Ovary (tissue), 9 donors: Measurements from ENCODE around the gene MEF2B. TPM values are rescaled to one million over a fixed set of nuclear protein-coding genes. Genes with fewer than 3 reads are reported as not detected.

Experiments
- DNase-seq, 5 donors: peaks; one replicate each; pipeline ENCODE4 v3.0.0-alpha.2; 2019 to 2020
- H3K27ac ChIP-seq, 2 donors: fragments of 200-600 bp; one replicate each; pipeline versions ENCODE4 v1.5.1 to v1.8.0; 2019 to 2022
- H3K27me3 ChIP-seq: fragments of 200-600 bp; one replicate; pipeline ENCODE4 v1.8.0; 2022
- H3K36me3 ChIP-seq: fragments of 200-600 bp; sonication (generic); one replicate; pipeline ENCODE4 v1.5.1; 2019
- H3K4me1 ChIP-seq: one replicate; pipeline ENCODE4 v1.8.1; 2013; ENCODE audit warnings: mild to moderate bottlenecking, moderate library complexity; ENCODE audit not compliant: insufficient read depth
- H3K4me3 ChIP-seq: fragments of 200-600 bp; sonication (generic); one replicate; pipeline ENCODE4 v1.5.1; 2017
- H3K9me3 ChIP-seq, 2 donors: fragments of 200-600 bp in 1 of 2; sonication (generic) in 1 of 2; one replicate each; pipeline versions ENCODE4 v1.5.1 to v1.8.1; 2013 to 2019; ENCODE audit warnings: mild to moderate bottlenecking in 1 of 2, moderate library complexity in 1 of 2
- EP300 ChIP-seq: sonication (generic); formaldehyde crosslinking; IDR thresholded peaks from one replicate; pipeline ENCODE4 v1.6.1; 2017; ENCODE audit warnings: antibody characterized with exemption
- POLR2A ChIP-seq: fragments of 450-650 bp; IDR thresholded peaks from one replicate; pipeline ENCODE4 v1.6.1; 2017; ENCODE audit warnings: antibody characterized with exemption, mild to moderate bottlenecking, moderate library complexity
- WGBS, 3 donors: extraction: QIAGEN DNeasy Blood & Tissue Kit in 1 of 3; methylation state at CpG; one replicate each; pipeline versions ENCODE4 v1.1.5 to v1.1.7; 2013 to 2017; 5-methylcytosine and 5-hydroxymethylcytosine counted together
- intact Hi-C, 4 donors: fragments of 100-400 bp; cut with DNase I; formaldehyde crosslinking; loops; one replicate each; pipeline versions ENCODE4 v1.11.0 to v1.15.1; 2022 to 2023
- polyA plus RNA-seq, 2 donors: library from polyadenylated mRNA; stranded (reverse); fragments of 200-250 nt in 1 of 2; fragments of 350-450 nt in 1 of 2; fragmentation: Illumina TruSeq in 1 of 2; extraction: RNeasy Lipid Tissue Mini Kit (QIAGEN cat#74804) in 1 of 2; gene quantifications; one replicate each; pipeline ENCODE4 v1.2.3, GENCODE V29; 2013 to 2014
- total RNA-seq, 7 donors: library from RNA; depleted of rRNA in 2 of 7; stranded (reverse); fragments of >200 nt in 2 of 7; fragmentation: NEBNext Ultra II Directional in 3 of 7; extraction: Animal tissue kit (Norgen Biotek cat#: 25700) in 3 of 7; gene quantifications; one replicate each; pipeline versions ENCODE4 v1.1.0 to v1.2.4, GENCODE V29; 2016 to 2023
- TF ChIP-seq, protein P1 (sequence below), 3 donors: fragments of 450-650 bp in 2 of 3; fragments of 200-600 bp in 1 of 3; IDR thresholded peaks; one replicate each; pipeline versions ENCODE4 v1.5.1 to v1.8.0; 2016 to 2022; ENCODE audit warnings: antibody characterized with exemption in 3 of 3, mild to moderate bottlenecking in 1 of 3
- donor health status: DM: no; HTN: no; CAD: no; lungs with moderate emphysema.
- donor health status: DM: no; HTN: no; CAD: no.
- donor health status: Bipolar disorder and iron deficiency.
- donor health status: DM: yes; HTN: yes; CAD: no.
- donor health status: DM: no; HTN: no; CAD: no.
- donor health status: DM: yes; HTN: yes; CAD: no.

The MEF2B gene
- total and polyA plus RNA-seq, 9 donors, result 0.35 to 3.6 (median 1.4) TPM; not detected in 1

DNA sequence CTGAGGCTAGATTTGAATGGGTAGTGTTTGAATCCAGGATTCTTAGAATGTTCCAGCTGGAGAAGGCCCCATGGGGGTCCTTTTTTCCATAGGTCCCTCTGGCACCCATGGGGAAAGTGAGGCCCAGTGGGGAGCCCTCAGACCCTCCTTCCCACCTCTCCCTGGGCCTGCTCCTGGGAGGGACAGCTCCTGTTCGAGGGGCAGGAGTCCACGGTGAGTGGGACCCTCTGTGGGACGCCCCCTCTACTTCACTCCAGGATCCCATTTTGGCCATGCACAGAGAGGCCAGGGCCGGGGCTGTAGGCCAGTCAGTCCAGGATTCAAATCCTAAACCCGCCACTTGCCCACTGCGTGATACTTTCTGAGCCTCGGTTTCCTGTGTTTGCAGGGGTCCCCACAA is 7.6 kb downstream of the MEF2B start:
- 87 to 93% (median 89%) methylated on average over 7 of the region's 7 CpGs for WGBS, 3 donors

DNA sequence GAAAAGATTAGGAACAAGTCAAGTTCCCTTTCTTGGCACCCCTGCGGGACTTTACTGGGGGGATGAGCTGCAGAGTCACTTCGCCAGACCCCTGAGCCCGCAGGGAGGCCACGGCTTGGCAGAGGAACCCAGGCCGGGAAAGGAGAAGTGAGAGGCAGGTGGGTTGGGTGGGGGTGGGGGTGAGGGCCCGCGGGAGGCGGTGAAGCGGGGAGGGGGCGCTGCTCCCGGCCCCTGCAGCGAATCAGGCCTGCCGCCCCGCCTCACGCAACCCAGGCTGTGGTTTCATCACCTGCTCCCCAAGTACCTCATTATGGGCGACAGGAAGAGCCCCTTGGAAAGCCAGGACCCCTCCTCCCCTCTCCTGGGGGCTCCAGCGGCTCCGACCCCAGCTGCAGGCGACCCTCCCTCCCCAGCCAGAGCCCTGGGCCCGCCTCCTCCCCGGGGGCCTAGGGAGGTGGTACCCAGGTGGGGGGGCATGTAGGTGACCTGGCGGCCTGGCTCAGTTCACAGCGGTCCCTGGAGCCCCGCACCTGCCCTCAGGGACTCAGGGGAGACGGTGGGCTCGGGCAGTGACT is 9.5 kb downstream of the MEF2B start:
- 64 to 75% (median 72%) methylated on average over 23 to 26 of the region's 26 CpGs for WGBS, 3 donors
- intact Hi-C loops, result no loop called here

More for the DNA sequence above, 7.6 kb downstream of the MEF2B start:
- H3K9me3 ChIP-seq, result no peaks in the 10 kb centered on the region
- no peak overlapping the region for H3K27ac ChIP-seq
- intact Hi-C loops, result no loop called here
- no peak for TF ChIP-seq EP300
- TF ChIP-seq POLR2A, result no peak
- TF ChIP-seq, protein P1, sequence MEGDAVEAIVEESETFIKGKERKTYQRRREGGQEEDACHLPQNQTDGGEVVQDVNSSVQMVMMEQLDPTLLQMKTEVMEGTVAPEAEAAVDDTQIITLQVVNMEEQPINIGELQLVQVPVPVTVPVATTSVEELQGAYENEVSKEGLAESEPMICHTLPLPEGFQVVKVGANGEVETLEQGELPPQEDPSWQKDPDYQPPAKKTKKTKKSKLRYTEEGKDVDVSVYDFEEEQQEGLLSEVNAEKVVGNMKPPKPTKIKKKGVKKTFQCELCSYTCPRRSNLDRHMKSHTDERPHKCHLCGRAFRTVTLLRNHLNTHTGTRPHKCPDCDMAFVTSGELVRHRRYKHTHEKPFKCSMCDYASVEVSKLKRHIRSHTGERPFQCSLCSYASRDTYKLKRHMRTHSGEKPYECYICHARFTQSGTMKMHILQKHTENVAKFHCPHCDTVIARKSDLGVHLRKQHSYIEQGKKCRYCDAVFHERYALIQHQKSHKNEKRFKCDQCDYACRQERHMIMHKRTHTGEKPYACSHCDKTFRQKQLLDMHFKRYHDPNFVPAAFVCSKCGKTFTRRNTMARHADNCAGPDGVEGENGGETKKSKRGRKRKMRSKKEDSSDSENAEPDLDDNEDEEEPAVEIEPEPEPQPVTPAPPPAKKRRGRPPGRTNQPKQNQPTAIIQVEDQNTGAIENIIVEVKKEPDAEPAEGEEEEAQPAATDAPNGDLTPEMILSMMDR (IDR thresholded peaks at IDR 0.05), result no peak
- no peaks in the 10 kb centered on the region for H3K4me1 ChIP-seq
- no peak overlapping the region for H3K4me3 ChIP-seq
- no peaks in the 10 kb centered on the region for H3K36me3 ChIP-seq
- H3K27me3 ChIP-seq, result no peaks in the 10 kb centered on the region
- no peak for DNase-seq

DNA sequence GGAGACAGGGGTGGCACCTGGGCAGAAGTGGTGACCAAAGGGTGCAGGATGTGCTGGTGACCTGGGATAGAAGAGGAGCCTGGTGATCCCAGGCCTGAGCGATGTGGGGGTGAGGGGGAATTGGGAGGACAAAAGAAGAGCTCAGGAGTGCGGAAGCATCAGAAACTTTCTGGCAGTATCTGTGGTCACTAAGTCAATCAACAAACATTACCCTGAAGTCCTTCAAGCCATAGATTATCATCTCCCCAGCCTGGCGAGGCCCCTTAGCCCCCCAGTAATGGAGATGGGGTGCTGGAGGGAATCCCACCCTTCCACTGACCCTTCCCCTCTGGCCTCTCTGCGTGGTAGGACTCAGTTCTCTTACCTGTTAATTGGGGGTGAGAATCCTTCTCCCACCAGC is 10.5 kb downstream of the MEF2B start:
- Histone ChIP-seq H3K36me3 (no peaks in the 10 kb centered on the region), H3K9me3 (no peaks in the 10 kb centered on the region), H3K4me1 (no peaks in the 10 kb centered on the region), H3K27me3 (no peaks in the 10 kb centered on the region), H3K4me3 (no peak overlapping the region), H3K27ac (no peak overlapping the region)
- WGBS, 3 donors, result 88 to 92% (median 91%) methylated on average over 4 of the region's 4 CpGs
- intact Hi-C loops, result no loop called here
- no peak for DNase-seq
- TF ChIP-seq POLR2A (no peak), EP300 (no peak)
- TF ChIP-seq, protein P1 (IDR thresholded peaks at IDR 0.05), result no peak

More for the DNA sequence above, 9.5 kb downstream of the MEF2B start:
- no peaks in the 10 kb centered on the region for H3K4me1 ChIP-seq
- H3K9me3 ChIP-seq, result no peaks in the 10 kb centered on the region
- no peak overlapping the region for H3K27ac ChIP-seq
- H3K27me3 ChIP-seq, result no peaks in the 10 kb centered on the region
- no peak for DNase-seq
- TF ChIP-seq POLR2A (no peak), EP300 (no peak)
- TF ChIP-seq, protein P1 (IDR thresholded peaks at IDR 0.05), result no peak
- no peak overlapping the region for H3K4me3 ChIP-seq
- H3K36me3 ChIP-seq, result no peaks in the 10 kb centered on the region

DNA sequence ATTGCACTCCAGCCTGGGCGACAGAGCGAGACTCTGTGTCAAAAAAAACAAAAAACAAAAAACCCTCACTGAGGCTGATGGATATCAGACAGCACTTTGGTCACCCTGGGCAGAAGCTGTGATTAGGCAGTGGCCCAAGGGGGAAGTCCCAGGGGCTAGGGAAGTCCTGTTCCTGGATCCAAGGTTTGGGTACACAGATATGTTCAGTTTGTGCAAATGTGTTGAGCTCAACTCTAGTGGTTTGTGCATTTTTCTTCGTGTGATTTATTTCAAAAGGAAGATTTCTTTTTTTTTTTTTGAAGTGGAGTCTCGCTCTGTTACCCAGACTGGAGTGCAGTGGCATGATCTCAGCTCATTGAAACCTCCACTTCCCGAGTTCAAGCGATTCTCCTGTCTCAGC is 12.3 kb downstream of the MEF2B start:
- H3K4me1 ChIP-seq, result no peaks in the 10 kb centered on the region
- H3K4me3 ChIP-seq, result no peak overlapping the region
- no peaks in the 10 kb centered on the region for H3K9me3 ChIP-seq
- intact Hi-C loops, result no loop called here
- no peak overlapping the region for H3K27ac ChIP-seq
- H3K36me3 ChIP-seq, result no peaks in the 10 kb centered on the region
- DNase-seq, result no peak
- H3K27me3 ChIP-seq, result no peaks in the 10 kb centered on the region
- WGBS, 3 donors, result 70 to 84% (median 82%) methylated on average over 6 of the region's 6 CpGs
- TF ChIP-seq POLR2A, result no peak
- TF ChIP-seq, protein P1 (IDR thresholded peaks at IDR 0.05), result no peak
- no peak for TF ChIP-seq EP300
